SH-SY5Y (cell line): ENCODE data around the gene PDGFRB.

ENCODE experiments used
- GATA2 ChIP-seq: IDR thresholded peaks from 2 replicates; pipeline ENCODE4 v1.6.1; 2011; ENCODE audit warnings: mild to moderate bottlenecking, low read depth, low read length
- GATA3 ChIP-seq: IDR thresholded peaks from 2 replicates; pipeline ENCODE4 v1.6.1; 2011; ENCODE audit warnings: low read depth, mild to moderate bottlenecking, low read length, moderate library complexity

Gene PDGFRB

GRCh38 chr5:150162142-150162513 is 6.5 kb upstream of the PDGFRB start:
- no peak for TF ChIP-seq GATA3
- TF ChIP-seq GATA2 = no peak

- TF ChIP-seq GATA3 (no peak), GATA2 (no peak)
Observed at GRCh38 chr5:150161242-150162141, 5.8 kb upstream of the PDGFRB start.

GRCh38 chr5:150160448-150161081 is 4.9 kb upstream of the PDGFRB start:
- TF ChIP-seq GATA2 = no peak
- no peak for TF ChIP-seq GATA3

DNA sequence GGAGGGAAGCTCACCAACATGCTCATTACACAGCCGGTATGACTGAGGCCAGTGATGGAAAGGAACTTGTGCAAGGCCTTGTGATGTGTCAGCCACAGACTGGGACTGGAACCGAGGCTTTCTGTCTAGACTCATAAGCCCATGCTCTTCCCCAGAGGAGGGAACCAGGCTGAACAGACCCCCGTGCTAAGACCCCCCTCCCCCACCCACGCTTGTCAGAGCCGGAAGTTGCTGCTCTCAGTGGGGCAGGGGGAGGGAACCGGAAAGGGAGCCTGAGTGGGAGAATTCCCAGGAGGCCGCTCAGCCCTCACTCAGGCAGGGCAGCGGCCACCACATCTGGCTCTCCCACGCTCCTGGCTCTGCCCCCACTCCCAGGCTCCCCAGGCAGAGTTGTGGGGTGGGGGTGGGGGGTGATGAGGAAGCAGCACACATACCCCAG is 4.1 kb upstream of the PDGFRB start:
- no peak for TF ChIP-seq GATA2

- no peak for TF ChIP-seq GATA2
- TF ChIP-seq GATA3 = no peak
Observed at GRCh38 chr5:150159031-150159430, 3.4 kb upstream of the PDGFRB start.

DNA sequence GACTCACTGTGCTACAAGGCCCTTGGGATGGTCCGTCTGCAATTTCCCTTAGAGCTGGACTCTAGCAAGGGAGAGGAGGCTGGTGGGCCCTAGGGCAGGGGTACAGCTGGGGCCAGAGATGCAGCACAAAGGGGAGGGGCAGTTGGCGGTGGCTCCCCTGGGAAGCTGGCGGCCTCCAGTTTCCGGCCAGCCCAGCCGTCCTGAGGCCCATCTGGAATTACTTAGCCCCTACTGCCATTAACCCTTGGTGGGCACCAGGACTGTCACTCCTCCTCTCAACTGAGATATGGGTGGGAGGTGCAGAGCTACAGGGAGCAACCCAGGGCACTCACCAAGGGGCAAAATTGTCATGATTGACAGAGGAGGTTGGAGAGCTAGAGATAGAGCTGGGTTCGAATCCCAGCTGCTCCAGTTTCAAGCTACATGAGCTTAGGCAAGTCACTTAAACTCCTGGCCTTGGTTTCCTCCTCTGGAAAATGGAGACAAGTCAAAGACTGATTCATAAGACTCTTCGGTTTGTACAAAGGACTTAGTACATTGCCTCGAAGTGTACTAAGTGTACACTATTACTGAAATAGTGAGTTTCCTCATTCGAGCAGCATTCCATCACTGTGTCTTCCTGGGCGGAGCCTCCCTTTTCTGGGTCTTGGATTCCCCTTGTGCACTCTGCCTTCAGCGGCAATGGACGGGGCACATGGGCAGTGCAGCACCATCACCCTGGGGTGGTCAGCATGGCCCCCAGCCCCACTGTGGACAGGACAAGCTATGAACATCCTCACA is 2.7 kb upstream of the PDGFRB start:
- no peak for TF ChIP-seq GATA2
- no peak for TF ChIP-seq GATA3

- TF ChIP-seq GATA2 (no peak), GATA3 (no peak)
Observed at GRCh38 chr5:150157168-150157567, 1.5 kb upstream of the PDGFRB start.

- no peak for TF ChIP-seq GATA2
- no peak for TF ChIP-seq GATA3
Observed at GRCh38 chr5:150156540-150156939, 895 bp upstream of the PDGFRB start.

DNA sequence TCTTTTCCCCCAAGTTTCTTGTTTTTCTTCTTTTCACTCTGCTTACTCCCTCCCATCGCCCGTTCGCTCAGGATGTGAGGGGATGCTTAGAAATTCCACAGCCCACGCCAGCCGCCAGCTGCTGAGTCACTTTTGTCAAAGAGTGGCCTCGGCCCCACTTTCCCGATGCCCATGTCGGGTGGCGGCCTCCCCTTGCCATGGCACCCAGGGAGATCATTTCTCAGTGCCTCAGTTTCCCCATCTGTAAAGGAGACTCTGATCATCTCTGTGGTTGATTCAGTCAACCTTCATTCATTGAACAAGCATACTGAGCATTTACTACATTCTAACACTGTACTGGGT is 353 bp upstream of the PDGFRB start:
- TF ChIP-seq GATA3 (no peak), GATA2 (no peak)

GRCh38 chr5:150154618-150155128 is 972 bp downstream of the PDGFRB start:
- no peak for TF ChIP-seq GATA2
- no peak for TF ChIP-seq GATA3

GRCh38 chr5:150153957-150154617 is 1.6 kb downstream of the PDGFRB start:
- TF ChIP-seq GATA3 = no peak
- no peak for TF ChIP-seq GATA2

- TF ChIP-seq GATA2 = no peak
- no peak for TF ChIP-seq GATA3
Observed at GRCh38 chr5:150153483-150153882, 2.2 kb downstream of the PDGFRB start.

- TF ChIP-seq GATA3 (no peak), GATA2 (peak; percentile 55; the same call in 1 of the 2 replicates)
Observed at GRCh38 chr5:150152636-150153462, 2.8 kb downstream of the PDGFRB start.
